Frontal cortex (tissue), 4 donors: ENCODE measurements around the gene ZFAND4. TPM values are rescaled to one million over a fixed set of nuclear protein-coding genes. Genes with fewer than 3 reads are reported as not detected.
"Not testable (repeated sequence)": the region's sequence is repeated elsewhere in the genome, so short reads cannot be mapped to it uniquely, and the experiment has no call there.

Experiments used
- DNase-seq, 2 donors: peaks; one replicate each; pipeline ENCODE4 v3.0.0; 2012; ENCODE audit warnings: low spot score in 2 of 2
- FAIRE-seq: peaks from 2 replicates; lab custom pipeline; 2012; peaks lifted over from hg19 to GRCh38; lab: Jason Lieb, UNC
- total RNA-seq: library from RNA; depleted of rRNA; stranded (reverse); fragments of >200 nt; gene quantifications from one replicate; pipeline ENCODE4 v1.2.3, GENCODE V29; 2014
- donor health status: control.
- donor health status: control.
- donor health status: control.

The ZFAND4 gene
- total RNA-seq, 1 donor from 2014 or later = 13.9 TPM

DNA sequence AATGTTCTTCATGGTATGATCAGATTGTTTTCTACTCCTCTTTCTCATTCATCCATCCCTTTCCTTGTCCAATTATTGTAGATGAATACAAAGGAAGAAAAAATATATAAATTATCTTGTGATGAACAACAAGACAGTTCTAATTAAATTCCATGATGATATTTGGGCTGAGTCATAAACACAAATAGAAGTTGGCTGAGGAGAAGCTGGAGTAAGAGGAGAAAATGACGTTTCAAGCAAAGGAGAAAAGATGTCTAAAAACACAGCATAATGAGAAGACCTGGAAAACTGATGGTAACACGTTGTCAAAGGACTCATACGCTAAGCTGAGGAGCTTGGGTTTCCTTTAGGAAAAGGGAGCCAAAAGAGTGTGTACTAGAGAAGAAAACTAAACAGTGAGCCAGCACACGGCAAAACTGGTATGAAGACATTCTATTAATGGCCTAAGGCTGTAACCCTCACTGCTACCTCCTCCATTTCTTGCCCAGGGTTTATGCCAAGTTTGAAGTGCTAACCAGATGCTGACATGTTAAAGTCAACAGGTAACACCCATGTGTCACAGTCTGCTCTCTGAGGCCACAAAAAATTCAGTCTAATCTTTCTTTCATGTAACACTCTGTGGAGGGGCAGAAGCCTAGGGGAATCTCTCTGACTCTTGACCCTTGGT lies 26.1 kb downstream of the ZFAND4 start:
- no peak for FAIRE-seq

DNA sequence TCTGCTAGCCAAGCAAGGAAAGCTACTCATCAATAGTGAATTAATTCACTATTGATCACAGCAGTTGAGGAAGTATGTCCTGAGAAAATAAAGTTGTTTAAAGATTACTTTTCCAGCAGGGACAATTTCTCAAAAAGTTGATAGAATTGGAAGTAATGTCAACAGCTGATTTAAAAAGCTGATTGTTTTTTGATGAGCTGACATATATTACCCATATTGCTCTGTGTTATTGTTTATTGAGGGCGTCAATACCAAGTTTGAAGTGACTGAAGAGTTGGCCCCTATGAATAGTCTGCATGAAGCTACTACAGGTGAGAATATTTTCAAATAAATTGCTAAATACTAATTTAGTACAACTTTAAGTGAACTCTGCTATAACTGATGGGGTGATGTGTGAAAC lies 28.0 kb downstream of the ZFAND4 start:
- no peak for FAIRE-seq
- DNase-seq = no peak

More for the DNA sequence above, 26.1 kb downstream of the ZFAND4 start:
- no peak for DNase-seq

DNA sequence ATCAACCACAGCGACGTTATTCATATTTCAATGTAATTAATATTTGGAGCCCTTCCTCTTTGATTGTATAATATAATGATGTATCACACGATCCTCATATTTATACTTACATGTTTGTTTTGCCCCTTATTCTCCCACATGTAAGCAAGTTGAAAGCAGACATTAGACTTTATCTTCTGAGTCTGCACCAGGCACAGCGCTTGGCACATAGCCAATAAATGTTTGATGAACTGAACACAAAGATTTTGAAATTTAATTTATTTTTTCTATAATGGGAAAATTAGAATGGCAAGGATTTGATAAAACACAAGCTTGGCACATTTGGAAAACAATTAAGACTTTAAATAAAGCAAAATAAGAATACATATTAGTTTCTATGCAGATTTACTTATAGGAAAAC lies 31.6 kb downstream of the ZFAND4 start:
- no peak for FAIRE-seq
- no peak for DNase-seq

DNA sequence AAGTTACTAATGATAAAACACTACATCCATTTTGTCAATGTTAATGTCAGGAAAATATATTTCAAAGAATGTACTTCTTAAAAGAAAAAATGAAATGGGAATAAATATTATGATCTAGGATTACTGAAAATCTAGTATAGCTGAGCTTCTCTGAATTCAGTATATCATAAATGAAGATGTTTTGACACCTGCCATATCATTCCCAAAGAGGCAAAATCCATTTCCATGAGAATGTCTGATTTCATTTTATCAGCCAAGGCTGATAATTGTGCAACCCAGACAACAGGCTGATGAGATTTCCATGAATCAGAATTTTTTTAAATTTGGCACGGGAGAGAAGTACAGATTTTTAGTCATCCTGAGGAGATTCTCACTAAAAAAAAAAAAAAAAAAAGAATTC lies 32.5 kb downstream of the ZFAND4 start:
- DNase-seq (no peak), FAIRE-seq (no peak)

- DNase-seq (no peak), FAIRE-seq (no peak)
Observed at GRCh38 chr10:45627412-45628048, 45.0 kb downstream of the ZFAND4 start.

- no peak for DNase-seq
- FAIRE-seq = no peak
Observed at GRCh38 chr10:45625879-45626278, 46.7 kb downstream of the ZFAND4 start.

GRCh38 chr10:45624724-45625123 lies 47.8 kb downstream of the ZFAND4 start:
- DNase-seq (no peak), FAIRE-seq (no peak)

GRCh38 chr10:45614869-45615268 lies 57.7 kb downstream of the ZFAND4 start:
- FAIRE-seq (no peak), DNase-seq (no peak)

DNA sequence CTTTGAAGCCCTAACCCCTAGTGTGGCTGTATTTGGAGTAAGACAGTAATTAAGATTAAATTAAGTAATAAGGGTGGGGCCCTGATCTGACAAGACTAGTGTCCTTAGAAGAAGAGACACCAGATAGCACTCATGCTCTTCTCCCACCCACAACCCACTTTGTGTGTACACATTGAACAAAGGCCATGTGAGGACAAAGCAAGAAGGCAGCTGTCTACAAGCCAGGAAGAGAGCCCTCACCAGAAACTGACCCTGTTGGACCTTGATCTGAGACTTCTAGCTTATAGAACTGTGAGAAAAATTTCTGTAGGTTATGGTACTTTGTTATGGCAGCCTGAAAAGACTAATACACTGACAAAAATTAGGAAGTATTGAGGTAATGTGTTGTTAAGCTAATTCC lies 59.8 kb downstream of the ZFAND4 start:
- no peak for DNase-seq
- no peak for FAIRE-seq

DNA sequence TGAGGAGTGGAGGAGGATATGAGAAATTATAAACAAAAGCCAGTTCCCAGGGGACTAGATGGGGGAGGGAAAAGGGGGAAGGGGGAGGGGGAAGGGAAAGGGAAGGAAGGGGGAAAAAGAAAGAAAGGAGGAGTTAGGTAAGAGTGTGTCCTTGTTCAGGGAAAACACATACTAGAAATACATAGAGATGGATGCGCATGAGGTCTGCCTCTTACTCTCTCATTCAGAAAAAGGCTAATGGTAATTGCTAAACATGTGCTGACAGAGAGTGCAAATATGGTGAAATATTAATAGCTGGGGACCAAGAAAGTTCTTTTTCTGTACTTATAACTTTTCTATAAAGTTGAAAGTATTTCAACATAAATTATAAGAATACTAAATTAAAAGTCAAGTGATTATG lies 64.5 kb downstream of the ZFAND4 start:
- no peak for DNase-seq
- no peak for FAIRE-seq

GRCh38 chr10:45607276-45607675 lies 65.3 kb downstream of the ZFAND4 start:
- DNase-seq (no peak), FAIRE-seq (no peak)

GRCh38 chr10:45602836-45603235 lies 69.7 kb downstream of the ZFAND4 start:
- no peak for FAIRE-seq
- no peak for DNase-seq

- DNase-seq (no peak), FAIRE-seq (no peak)
Observed at GRCh38 chr10:45602082-45602730, 70.4 kb downstream of the ZFAND4 start.

GRCh38 chr10:45601254-45601930 lies 71.2 kb downstream of the ZFAND4 start:
- not testable (repeated sequence) for DNase-seq, FAIRE-seq

GRCh38 chr10:45600337-45601253 lies 72.0 kb downstream of the ZFAND4 start:
- FAIRE-seq, DNase-seq: not testable (repeated sequence)

GRCh38 chr10:45599646-45600045 lies 72.9 kb downstream of the ZFAND4 start:
- FAIRE-seq = no peak
- DNase-seq = no peak

- DNase-seq (no peak), FAIRE-seq (no peak)
Observed at GRCh38 chr10:45599021-45599603, 73.5 kb downstream of the ZFAND4 start.

GRCh38 chr10:45596526-45596925 lies 76.0 kb downstream of the ZFAND4 start:
- FAIRE-seq = no peak
- DNase-seq = no peak
